Esophagus squamous epithelium (tissue), 4 donors: ENCODE data around the gene ADGRB3.

ENCODE experiments used
- CTCF ChIP-seq, 6 experiments: fragments of 450-650 bp in 4 of 6; fragments of 200-600 bp in 2 of 6; sonication (generic) in 2 of 6; IDR thresholded peaks; one replicate each; pipeline ENCODE4 v1.5.1; 2016 to 2019; ENCODE audit warnings: antibody characterized with exemption in 6 of 6, mild to moderate bottlenecking in 4 of 6, moderate library complexity in 4 of 6
- POLR2A ChIP-seq, 4 donors: fragments of 450-650 bp; IDR thresholded peaks; one replicate each; pipeline ENCODE4 v1.6.1; 2017; ENCODE audit warnings: antibody characterized with exemption in 4 of 4, mild to moderate bottlenecking in 4 of 4, moderate library complexity in 3 of 4

- TF ChIP-seq POLR2A (IDR thresholded peaks at IDR 0.05) (no peak), CTCF (IDR thresholded peaks at IDR 0.05) (no peak)
Measured at GRCh38 chr6:69370763-69371162, 735.7 kb downstream of the ADGRB3 start.
